Measurements from ENCODE around the gene APRT. TPM values are rescaled to one million over a fixed set of nuclear protein-coding genes. Genes with fewer than 3 reads are reported as not detected.

APRT gene
- 114 and 116 TPM in 2 replicates for total RNA-seq
- long read RNA-seq, partial matches to known transcripts = 0 of 5 reads
- long read RNA-seq, other reads (novel, unspliced or antisense) = 1 of 5 reads

DNA sequence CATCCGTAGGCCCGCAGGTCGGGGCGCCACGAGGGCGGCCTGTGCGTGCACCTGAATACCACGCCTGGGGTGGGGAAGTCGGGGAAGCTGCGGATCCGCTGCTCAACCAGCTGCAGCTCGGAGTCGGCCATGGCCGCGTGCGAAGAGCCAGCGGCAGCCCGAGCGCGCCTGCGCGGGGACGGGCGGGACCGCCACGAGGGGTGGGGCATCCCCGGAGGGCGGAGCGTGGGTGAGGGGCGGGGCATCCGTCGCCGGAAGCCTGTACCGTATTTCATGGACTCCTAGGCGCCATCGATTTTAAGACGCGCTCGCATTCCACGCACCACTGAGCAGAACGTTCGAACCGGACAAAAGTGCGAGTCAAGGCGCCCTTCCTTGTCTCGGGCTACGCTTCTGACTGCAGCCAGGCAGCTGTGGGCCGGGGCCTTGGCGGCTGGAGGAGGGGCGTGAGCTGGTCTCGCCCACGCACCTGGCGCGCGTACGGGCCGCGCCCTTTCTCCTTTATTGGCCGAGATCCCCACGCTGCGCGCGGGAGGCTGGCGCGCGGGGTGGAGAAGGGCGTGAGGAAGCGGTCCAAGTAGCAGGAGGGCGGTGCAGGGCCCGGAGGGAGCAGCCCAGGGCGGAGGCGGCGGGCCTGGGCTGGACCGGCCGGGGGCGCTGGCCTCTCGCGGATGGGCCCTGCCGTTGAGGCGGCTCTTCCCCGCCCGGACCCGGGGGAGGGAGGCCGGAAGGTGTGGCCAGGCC lies at the start of gene APRT:
TSS of gene APRT (minus strand) at position 160 of the 744 bp plus-strand sequence. CDS start at position 131, 29 bp downstream.
- H3K36me3 Mint-ChIP-seq (ENCODE audit: low read depth) = no peaks in the 10 kb centered on the region
- DNase-seq (ENCODE audit: low read depth, low spot score) = peak; percentile 98
- peak within 1 kb of the TSS; percentile 94 for H3K4me3 Mint-ChIP-seq
- H3K27ac Mint-ChIP-seq (ENCODE audit: unreplicated experiment) = peak within 1 kb of the TSS; percentile 96
- peak; percentile 35 for TF ChIP-seq CTCF (conservative IDR thresholded peaks at IDR 0.05)
- H3K27me3 Mint-ChIP-seq (ENCODE audit: low read depth) = peaks cover 16% of the 10 kb centered on the region
- H3K4me1 Mint-ChIP-seq = peaks cover 26% of the 10 kb centered on the region
- no peaks in the 10 kb centered on the region for H3K9me3 Mint-ChIP-seq

GRCh38 chr16:88861359-88861758 lies 49.6 kb upstream of the APRT start:
- no peak for TF ChIP-seq CTCF (conservative IDR thresholded peaks at IDR 0.05)
- Mint-ChIP-seq H3K9me3 (no peaks in the 10 kb centered on the region), H3K27me3 (ENCODE audit: low read depth) (no peaks in the 10 kb centered on the region), H3K36me3 (ENCODE audit: low read depth) (no peaks in the 10 kb centered on the region), H3K4me3 (peak overlapping the region; percentile 54), H3K4me1 (peaks cover 7% of the 10 kb centered on the region), H3K27ac (ENCODE audit: unreplicated experiment) (no peak overlapping the region)
- no peak for DNase-seq (ENCODE audit: low read depth, low spot score)

- H3K36me3 Mint-ChIP-seq (ENCODE audit: low read depth) = no peaks in the 10 kb centered on the region
Observed at GRCh38 chr16:88859381-88860091, 47.8 kb upstream of the APRT start.

DNA sequence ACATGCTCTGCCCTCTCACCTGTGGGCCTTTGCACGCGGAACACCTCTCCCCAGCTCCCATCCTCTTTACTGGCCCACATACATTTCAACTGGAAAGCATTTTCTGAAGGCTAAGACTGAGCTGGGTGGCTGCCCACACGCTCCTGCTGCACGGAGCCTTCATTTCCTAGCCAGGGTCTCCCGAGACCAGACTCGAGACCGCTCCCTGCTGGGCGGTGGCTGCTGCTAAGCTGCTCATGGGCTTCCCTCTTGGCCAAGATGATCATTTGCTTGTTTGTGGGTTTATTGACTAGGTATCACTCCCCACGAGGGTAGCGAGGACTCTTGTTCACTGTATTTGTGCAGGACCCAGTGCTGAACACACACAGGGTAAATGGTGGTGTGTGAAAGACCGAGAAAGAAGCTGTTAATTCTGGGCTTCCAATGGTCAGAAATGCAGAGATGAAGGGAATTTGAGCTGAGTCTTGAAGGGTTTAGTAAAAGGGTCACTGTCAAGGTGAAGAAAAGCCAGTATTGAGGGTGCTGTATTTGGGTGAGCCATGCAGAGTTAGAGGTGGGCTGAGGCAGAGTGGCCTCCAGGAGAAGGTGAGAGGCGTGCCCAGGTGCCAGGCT lies 46.1 kb upstream of the APRT start:
- no peaks in the 10 kb centered on the region for H3K36me3 Mint-ChIP-seq (ENCODE audit: low read depth)
- peaks cover 11% of the 10 kb centered on the region for H3K4me1 Mint-ChIP-seq
- H3K27ac Mint-ChIP-seq (ENCODE audit: unreplicated experiment) = peak overlapping the region; percentile 94
- peak; percentile 63 for DNase-seq (ENCODE audit: low read depth, low spot score)
- no peaks in the 10 kb centered on the region for H3K27me3 Mint-ChIP-seq (ENCODE audit: low read depth)
- peak; percentile 74 for TF ChIP-seq CTCF (conservative IDR thresholded peaks at IDR 0.05)
- peak overlapping the region; percentile 99 for H3K4me3 Mint-ChIP-seq
- H3K9me3 Mint-ChIP-seq = no peaks in the 10 kb centered on the region

More at GRCh38 chr16:88859381-88860091, 47.8 kb upstream of the APRT start:
- no peaks in the 10 kb centered on the region for H3K9me3 Mint-ChIP-seq
- H3K4me3 Mint-ChIP-seq = peak overlapping the region; percentile 77
- H3K27me3 Mint-ChIP-seq (ENCODE audit: low read depth) = no peaks in the 10 kb centered on the region
- H3K27ac Mint-ChIP-seq (ENCODE audit: unreplicated experiment) = no peak overlapping the region
- peaks cover 11% of the 10 kb centered on the region for H3K4me1 Mint-ChIP-seq
- no peak for TF ChIP-seq CTCF (conservative IDR thresholded peaks at IDR 0.05)
- no peak for DNase-seq (ENCODE audit: low read depth, low spot score)

All from neural crest cell (in vitro differentiated cells).